Ishikawa (cell line): ENCODE data around the gene CD79A.

ENCODE experiments used
- CREB1 ChIP-seq: IDR thresholded peaks from 2 replicates; pipeline ENCODE4 v1.6.1; 2012; ENCODE audit warnings: low read depth
- FOXM1 ChIP-seq: IDR thresholded peaks from 2 replicates; pipeline ENCODE4 v1.6.1; 2012; ENCODE audit warnings: low read depth, borderline replicate concordance
- RAD21 ChIP-seq: IDR thresholded peaks from 2 replicates; pipeline ENCODE4 v1.6.1; 2012; ENCODE audit warnings: low read depth
- YY1 ChIP-seq: IDR thresholded peaks from 2 replicates; pipeline ENCODE4 v1.6.1; 2012; ENCODE audit warnings: low read depth
- ZBTB7A ChIP-seq: IDR thresholded peaks from 2 replicates; pipeline ENCODE4 v1.6.1; 2012; ENCODE audit warnings: low read depth

GRCh38 chr19:41918095-41918494 is 41.0 kb downstream of the CD79A start:
- TF ChIP-seq ZBTB7A (no peak), FOXM1 (no peak), CREB1 (no peak), YY1 (no peak), RAD21 (no peak)
